B cell (primary cell): ENCODE data around the gene TPTE2. TPM values are rescaled to one million over a fixed set of nuclear protein-coding genes. Genes with fewer than 3 reads are reported as not detected.

ENCODE experiments used
- ATAC-seq: fragments of 200-7000 bp; cut with Tn5 transposase; one replicate; pipeline ENCODE4 v1.10.0; 2021; ENCODE audit warnings: low read depth, mild to moderate bottlenecking, moderate number of reproducible peaks, moderate library complexity
- CTCF ChIA-PET: fragments of 350-600 bp; sonication (Branson Sonifier 250); formaldehyde crosslinking; loops from one replicate; lab custom pipeline; 2021; ENCODE audit warnings: antibody characterized with exemption, inconsistent platforms; lab: Charles Lee
- POLR2A ChIA-PET: fragments of 350-600 bp; sonication (Branson Sonifier 250); formaldehyde crosslinking; loops from one replicate; lab custom pipeline; 2021; ENCODE audit warnings: antibody characterized with exemption; lab: Charles Lee
- DNase-seq: peaks from one replicate; pipeline ENCODE4 v3.0.0; 2013
- H2AFZ ChIP-seq: 2 replicates; pipeline ENCODE4 v1.6.1; 2012; ENCODE audit warnings: mild to moderate bottlenecking, low read depth, low read length; ENCODE audit not compliant: insufficient read depth, poor library complexity, severe bottlenecking
- H3K27ac ChIP-seq, 2 donors: 1 replicate in 1 of 2; 2 replicates in 1 of 2; pipeline ENCODE4 v1.5.1; 2012 to 2013; ENCODE audit warnings: low read length in 2 of 2, mild to moderate bottlenecking in 2 of 2, moderate library complexity in 1 of 2
- H3K27me3 ChIP-seq, 4 experiments: fragments of 200-600 bp in 1 of 4; sonication (generic) in 1 of 4; replicated peaks in 1 of 4; 1 replicate in 2 of 4; 2 replicates in 2 of 4; pipeline versions ENCODE4 v1.6.1 to v1.7.0; 2013 to 2016; ENCODE audit warnings: low read length in 3 of 4, mild to moderate bottlenecking in 2 of 4, mixed read lengths in 1 of 4, moderate library complexity in 1 of 4; ENCODE audit not compliant: insufficient read depth in 4 of 4, control insufficient read depth in 3 of 4; ENCODE audit errors: control extremely low read depth in 1 of 4
- H3K36me3 ChIP-seq, 2 experiments: replicated peaks in 1 of 2; 1 replicate in 1 of 2; 2 replicates in 1 of 2; pipeline versions ENCODE4 v1.6.1 to v1.7.1; 2013; ENCODE audit warnings: low read length in 1 of 2; ENCODE audit not compliant: insufficient read depth in 2 of 2, control insufficient read depth in 1 of 2; ENCODE audit errors: control extremely low read depth in 1 of 2, extremely low read depth in 1 of 2
- H3K4me1 ChIP-seq, 2 donors: fragments of 200-600 bp in 1 of 2; sonication (generic) in 1 of 2; 1 replicate in 1 of 2; 2 replicates in 1 of 2; pipeline versions ENCODE4 v1.5.1 to v1.6.1; 2013 to 2017; ENCODE audit warnings: low read length in 2 of 2; ENCODE audit not compliant: control insufficient read depth in 2 of 2, insufficient read depth in 2 of 2
- H3K4me2 ChIP-seq: replicated peaks from 2 replicates; pipeline ENCODE3; 2012; ENCODE audit warnings: mild to moderate bottlenecking, low read depth, low read length; ENCODE audit not compliant: poor library complexity, severe bottlenecking
- H3K4me3 ChIP-seq, 5 experiments: fragments of 200-600 bp in 1 of 5; sonication (generic) in 1 of 5; 1 replicate in 3 of 5; 2 replicates in 2 of 5; pipeline versions ENCODE4 v1.5.1 to v1.7.0; 2011 to 2016; ENCODE audit warnings: low read length in 4 of 5, mild to moderate bottlenecking in 4 of 5, low read depth in 2 of 5, control low read depth in 1 of 5, moderate library complexity in 1 of 5; ENCODE audit not compliant: insufficient read depth in 1 of 5; ENCODE audit errors: control extremely low read depth in 1 of 5, extremely low read depth in 1 of 5
- H3K79me2 ChIP-seq: fragments of 200-600 bp; sonication (generic); one replicate; pipeline ENCODE4 v1.6.0; 2016; ENCODE audit warnings: low read length; ENCODE audit not compliant: control insufficient read depth, insufficient read depth
- H3K9ac ChIP-seq: fragments of 200-600 bp; sonication (generic); 2 replicates; pipeline ENCODE4 v1.6.1; 2017; ENCODE audit warnings: mild to moderate bottlenecking, low read length, moderate library complexity
- H3K9me3 ChIP-seq, 3 donors: one replicate each; pipeline versions ENCODE4 v1.6.1 to v1.7.1; 2013; ENCODE audit warnings: low read length in 2 of 3; ENCODE audit not compliant: control insufficient read depth in 2 of 3, insufficient read depth in 1 of 3; ENCODE audit errors: control extremely low read depth in 1 of 3
- H4K20me1 ChIP-seq: 2 replicates; pipeline ENCODE4 v1.6.0; 2012; ENCODE audit warnings: mild to moderate bottlenecking, low read length; ENCODE audit not compliant: insufficient read depth, control insufficient read depth, poor library complexity, severe bottlenecking
- H3K27ac Mint-ChIP-seq: one replicate; pipeline ENCODE4 v1.8.0; 2021; ENCODE audit warnings: mixed read lengths
- H3K27me3 Mint-ChIP-seq: one replicate; pipeline ENCODE4 v1.8.0; 2021; ENCODE audit warnings: mixed read lengths
- H3K4me1 Mint-ChIP-seq: one replicate; pipeline ENCODE4 v1.8.0; 2021; ENCODE audit warnings: mixed read lengths
- H3K4me3 Mint-ChIP-seq: one replicate; pipeline ENCODE4 v1.8.0; 2021; ENCODE audit warnings: mixed read lengths
- H3K9me3 Mint-ChIP-seq: one replicate; pipeline ENCODE4 v1.8.0; 2022; ENCODE audit warnings: mixed read lengths; ENCODE audit not compliant: insufficient read depth
- CTCF ChIP-seq: fragments of 200-600 bp; IDR thresholded peaks from one replicate; pipeline ENCODE4 v1.8.0; 2022; ENCODE audit warnings: antibody characterized with exemption, mild to moderate bottlenecking
- EZH2 ChIP-seq: IDR thresholded peaks from 2 replicates; pipeline ENCODE4 v1.6.1; 2012; ENCODE audit warnings: borderline replicate concordance, low read depth, mild to moderate bottlenecking, moderate library complexity, low read length; ENCODE audit not compliant: insufficient read depth, poor library complexity, severe bottlenecking
- WGBS: methylation state at CpG from one replicate; pipeline ENCODE4 v1.1.5; 2013; ENCODE audit warnings: missing lambda C conversion rate; ENCODE audit not compliant: insufficient coverage; 5-methylcytosine and 5-hydroxymethylcytosine counted together
- intact Hi-C: fragments of 100-400 bp; cut with micrococcal nuclease; formaldehyde crosslinking; loops from one replicate; pipeline ENCODE4 v1.10.0; 2022
- polyA plus RNA-seq: library from polyadenylated mRNA; depleted of rRNA; stranded (reverse); fragments of >200 nt; gene quantifications from 2 replicates; pipeline ENCODE4 v1.2.3, GENCODE V29; 2012
- total RNA-seq, 2 donors: library from RNA; stranded (reverse); fragments of 120-200 nt in 1 of 2; gene quantifications; 1 replicate in 1 of 2; 2 replicates in 1 of 2; pipeline versions ENCODE4 v1.2.3 to v1.2.4, GENCODE V29; 2013 to 2022

Gene TPTE2
- total and polyA plus RNA-seq, 2 donors (not counting 1 experiment from before 2014, with no cell fraction given), result not detected

- peak overlapping the region; percentile 81 for H3K4me2 ChIP-seq
- peak overlapping the region; percentile 74 for H2AFZ ChIP-seq
- POLR2A ChIA-PET, result no interaction called here
- DNase-seq, result peak; percentile 53
- peak overlapping the region; percentile 61 for H3K9ac ChIP-seq
- H3K27me3 Mint-ChIP-seq, result peaks cover 38% of the 10 kb centered on the region
- H3K4me3 Mint-ChIP-seq, result peak overlapping the region; percentile 74
- H3K9me3 Mint-ChIP-seq, result peaks cover 2% of the 10 kb centered on the region
- CTCF ChIA-PET, result no interaction called here
- H3K4me3 ChIP-seq, result peak overlapping the region in 4 of 5 experiments; percentile 15 to 62 (median 50)
- H3K27ac ChIP-seq, result no peak overlapping the region
- peak; percentile 80 for ATAC-seq
- peaks cover 2 to 13% (median 5%) of the 10 kb centered on the region in 3 donors for H3K9me3 ChIP-seq
- H4K20me1 ChIP-seq, result no peaks in the 10 kb centered on the region
- TF ChIP-seq CTCF (no peak), EZH2 (no peak)
- H3K36me3 ChIP-seq, result no peaks in the 10 kb centered on the region
- 3% methylated on average over 108 of the region's 108 CpGs for WGBS
- no peaks in the 10 kb centered on the region for H3K79me2 ChIP-seq
- peaks cover 0 to 46% (median 10%) of the 10 kb centered on the region in 4 experiments for H3K27me3 ChIP-seq
- H3K27ac Mint-ChIP-seq, result no peak overlapping the region
- H3K4me1 ChIP-seq, result peaks cover 6 to 10% of the 10 kb centered on the region in 2 donors
- H3K4me1 Mint-ChIP-seq, result peaks cover 6% of the 10 kb centered on the region
- intact Hi-C loops, result no loop called here
These were observed 40.7 kb upstream of the TPTE2 start for GRCh38 chr13:19601749-19602725.

- H3K79me2 ChIP-seq, result no peaks in the 10 kb centered on the region
- intact Hi-C loops, result no loop called here
- CTCF ChIA-PET, result no interaction called here
- no peaks in the 10 kb centered on the region for H3K36me3 ChIP-seq
- H3K27me3 ChIP-seq, result peaks cover 0 to 22% (median 5%) of the 10 kb centered on the region in 4 experiments
- H3K9me3 ChIP-seq, result no peaks in the 10 kb centered on the region
- H3K4me3 ChIP-seq, result no peak overlapping the region
- no peak overlapping the region for H3K27ac Mint-ChIP-seq
- TF ChIP-seq CTCF, result no peak
- no peak for TF ChIP-seq EZH2
- H3K27me3 Mint-ChIP-seq, result peaks cover 31% of the 10 kb centered on the region
- no peaks in the 10 kb centered on the region for H4K20me1 ChIP-seq
- no peak for ATAC-seq
- 85% methylated on average over 1 of the region's 5 CpGs for WGBS
- H3K27ac ChIP-seq, result no peak overlapping the region
- H3K4me1 ChIP-seq, result peaks cover 6 to 7% of the 10 kb centered on the region in 2 donors
- DNase-seq, result no peak
- no peaks in the 10 kb centered on the region for H3K9me3 Mint-ChIP-seq
- no peak overlapping the region for H3K9ac ChIP-seq
- H3K4me2 ChIP-seq, result no peak overlapping the region
- H2AFZ ChIP-seq, result no peak overlapping the region
- POLR2A ChIA-PET, result no interaction called here
- H3K4me1 Mint-ChIP-seq, result peaks cover under 1% of the 10 kb centered on the region
- H3K4me3 Mint-ChIP-seq, result no peak overlapping the region
These were observed 36.2 kb upstream of the TPTE2 start for GRCh38 chr13:19597523-19597922.
